ENCODE measurements around the gene PXMP4. TPM values are rescaled to one million over a fixed set of nuclear protein-coding genes. Genes with fewer than 3 reads are reported as not detected.
A peak's percentile ranks its signal among the peaks of the same experiment; 100 is the strongest.

The PXMP4 gene
- total and polyA plus RNA-seq, 2 of the 4 experiments (the other 2 are of a cell fraction): 3.6 to 7.1 TPM

- Histone ChIP-seq H2BK120ac (ENCODE audit: low read depth, low read length) (no peak overlapping the region), H2BK20ac (ENCODE audit: low read depth, low read length) (no peak overlapping the region), H3K4ac (ENCODE audit: low read depth, low read length) (peak overlapping the region; percentile 61), H3K27ac (ENCODE audit: insufficient read depth, low read length) (no peak overlapping the region), H3K36me3 (ENCODE audit: control insufficient read depth, insufficient read depth, low read length) (no peaks in the 10 kb centered on the region), H2BK5ac (ENCODE audit: low read depth, low read length, poor library complexity, severe bottlenecking) (no peak overlapping the region), H3K79me1 (ENCODE audit: low read depth in 1 of 2, low read length in 2 of 2) (peaks cover 7 to 27% of the 10 kb centered on the region in 2 experiments; a peak in 2 of 4 replicates), H2AK9ac (replicated peaks; ENCODE audit: low read depth, low read length, poor library complexity) (peak overlapping the region; percentile 28), H3K23ac (ENCODE audit: low read depth, low read length) (no peak overlapping the region), H4K8ac (ENCODE audit: low read depth in 2 of 2, low read length in 2 of 2) (peak overlapping the region; percentile 93 to 96), H4K91ac (ENCODE audit: insufficient read depth, low read depth, low read length) (no peak overlapping the region), H3K9ac (ENCODE audit: low read depth, low read length) (no peak overlapping the region), H3K9me1 (ENCODE audit: insufficient read depth, low read length) (0 out of 2 replicates have a peak, but pooled peaks cover 13% of the 10 kb centered on the region), H3K18ac (ENCODE audit: low read depth, low read length) (no peak overlapping the region), H3K4me3 (ENCODE audit: insufficient read depth, low read depth, low read length) (no peak overlapping the region), H3K9me3 (ENCODE audit: control insufficient read depth, insufficient read depth, low read length) (no peaks in the 10 kb centered on the region), H2AK5ac (ENCODE audit: low read depth, low read length) (peak overlapping the region; percentile 6), H3K27me3 (ENCODE audit: control insufficient read depth, insufficient read depth, low read length) (no peaks in the 10 kb centered on the region), H4K20me1 (ENCODE audit: insufficient read depth, low read length) (peaks cover 6% of the 10 kb centered on the region; the same call in 1 of the 2 replicates), H2BK15ac (ENCODE audit: low read depth, low read length) (no peak overlapping the region), H3K56ac (ENCODE audit: extremely low read depth, insufficient read depth, low read length) (no peak overlapping the region), H3K4me1 (ENCODE audit: control insufficient read depth, insufficient read depth, low read length) (peaks cover 9% of the 10 kb centered on the region), H3K14ac (replicated peaks; ENCODE audit: low read depth, low read length) (peak overlapping the region; percentile 11; the same call in 1 of the 2 replicates), H4K5ac (ENCODE audit: low read depth, low read length) (peak overlapping the region; percentile 92), H2AFZ (replicated peaks; ENCODE audit: low read length, poor library complexity) (peak overlapping the region; percentile 93), H3K4me2 (ENCODE audit: low read depth, low read length) (peak overlapping the region; percentile 95; the same call in 1 of the 2 replicates)
- WGBS, 2 experiments (ENCODE audit: extremely low coverage in 2 of 2, insufficient read length in 1 of 2): 87% methylated on average over 9 of the region's 14 CpGs; no CpG with 5 or more reads in 1 of the 2 experiments
- BruUV-seq (replicated peaks): no TSS peak
- in situ Hi-C loops (cut with MboI; ENCODE audit: low sequenced_read_pairs) (no loop called here), dilution Hi-C loops (cut with HindIII; ENCODE audit: low sequenced_read_pairs, unreplicated experiment) (no loop called here), intact Hi-C loops (cut with micrococcal nuclease) (no loop called here)
- ATAC-seq (ENCODE audit: low read depth): no peak
- no peak for DNase-seq
- CTCF ChIA-PET: no interaction called here
- no peak for TF ChIP-seq FOS (IDR thresholded peaks at IDR 0.05; ENCODE audit: low read depth, low read length)
- no peak for TF ChIP-seq RAD21 (IDR thresholded peaks at IDR 0.05; ENCODE audit: low read length)
- TF ChIP-seq USF2 (IDR thresholded peaks at IDR 0.05; ENCODE audit: low read depth, low read length): no peak
- no peak for TF ChIP-seq BHLHE40 (IDR thresholded peaks at IDR 0.05; ENCODE audit: low read depth, low read length)
- no peak for TF ChIP-seq NFE2L2 (IDR thresholded peaks at IDR 0.05; ENCODE audit: low read depth, low read length)
- TF ChIP-seq RCOR1 (IDR thresholded peaks at IDR 0.05; ENCODE audit: insufficient replicate concordance, low read length): no peak
- TF ChIP-seq MAFK (IDR thresholded peaks at IDR 0.05; ENCODE audit: low read depth, low read length): no peak
- POLR2A ChIA-PET (ENCODE audit: unreplicated experiment): no interaction called here
Observed at GRCh38 chr20:33686984-33687366, 33.1 kb downstream of the PXMP4 start.
